HG02571 (cell line): ENCODE data around the gene SPESP1.

Experiments used
- ATAC-seq: cut with Tn5 transposase; IDR thresholded peaks from one replicate; pipeline ENCODE4 v1.9.1; 2021; ENCODE audit warnings: mild to moderate bottlenecking, moderate library complexity; ENCODE audit not compliant: unreplicated experiment

The SPESP1 gene

DNA sequence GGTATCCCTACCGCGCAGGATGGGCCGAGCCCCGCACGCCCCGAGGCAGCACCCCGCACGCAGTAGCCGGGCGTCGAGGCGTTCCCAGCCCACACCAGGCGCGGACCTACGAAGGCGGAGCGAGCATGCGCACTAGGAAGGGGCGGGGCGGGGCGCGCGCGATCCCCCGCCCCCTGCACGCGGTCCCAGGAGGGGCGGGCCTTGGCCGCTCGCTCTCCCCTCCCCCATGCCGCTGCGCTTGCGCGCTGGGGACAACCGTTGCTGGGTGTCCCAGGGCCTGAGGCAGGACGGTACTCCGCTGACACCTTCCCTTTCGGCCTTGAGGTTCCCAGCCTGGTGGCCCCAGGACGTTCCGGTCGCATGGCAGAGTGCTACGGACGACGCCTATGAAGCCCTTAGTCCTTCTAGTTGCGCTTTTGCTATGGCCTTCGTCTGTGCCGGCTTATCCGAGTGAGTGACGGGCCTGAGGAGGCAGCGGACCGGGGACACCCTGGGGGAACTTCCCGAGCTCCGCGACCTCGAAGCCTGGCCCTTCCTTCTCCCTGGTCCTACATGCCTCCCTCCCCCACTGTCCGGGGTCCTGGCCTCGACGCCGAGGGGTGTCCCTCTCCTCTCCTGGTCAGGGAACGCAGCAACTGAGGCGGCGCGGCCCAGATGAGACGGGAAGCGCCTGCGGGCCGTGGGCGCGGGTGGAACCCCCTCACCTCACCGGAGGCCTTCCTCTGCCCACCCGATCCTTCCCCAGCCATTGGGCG, at the start of gene SPESP1:
Gene SPESP1, plus strand, starts transcription at position 258 of the 755 bp plus-strand sequence. Its CDS starts 129 bp downstream, at position 387.
- ATAC-seq, result no peak

DNA sequence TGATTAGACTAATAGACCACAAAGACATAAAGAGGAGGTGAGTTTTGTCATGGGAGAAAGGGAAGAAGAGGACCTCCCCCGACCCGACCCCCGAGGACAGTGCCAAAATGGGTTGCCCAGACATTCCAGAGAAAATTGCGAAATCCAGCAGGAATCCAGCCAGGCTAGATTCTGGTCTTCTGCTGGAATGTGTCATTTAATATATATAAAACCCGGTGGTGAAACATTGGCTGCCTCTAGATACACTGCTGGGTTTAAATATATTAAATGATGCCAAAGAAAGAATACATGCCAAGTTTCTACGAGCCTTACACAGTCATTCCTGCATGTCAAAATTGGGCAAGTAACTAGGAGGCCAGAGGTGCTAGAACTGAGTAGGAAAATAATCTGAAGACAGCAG, 45.3 kb upstream of the SPESP1 start:
- no peak for ATAC-seq

DNA sequence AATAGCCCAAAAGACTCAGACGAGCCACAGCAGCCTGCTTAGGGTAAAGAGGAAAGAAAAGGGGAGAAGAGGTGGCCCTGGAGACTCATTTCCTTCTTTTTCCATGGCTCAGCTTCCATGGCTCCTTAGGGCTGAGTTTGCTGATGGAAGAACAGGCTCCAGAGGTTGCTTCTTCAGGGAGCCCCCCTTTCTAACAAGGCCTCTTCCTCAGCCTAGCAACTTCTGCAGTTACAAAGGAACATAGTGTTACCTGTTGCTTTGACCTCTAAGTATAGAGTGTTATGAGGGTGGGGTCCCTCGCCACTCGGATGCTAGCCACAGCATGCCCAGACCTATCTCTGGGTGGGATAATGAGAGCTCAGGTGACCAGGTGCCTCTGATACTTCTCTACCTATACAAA, 43.2 kb upstream of the SPESP1 start:
- no peak for ATAC-seq

DNA sequence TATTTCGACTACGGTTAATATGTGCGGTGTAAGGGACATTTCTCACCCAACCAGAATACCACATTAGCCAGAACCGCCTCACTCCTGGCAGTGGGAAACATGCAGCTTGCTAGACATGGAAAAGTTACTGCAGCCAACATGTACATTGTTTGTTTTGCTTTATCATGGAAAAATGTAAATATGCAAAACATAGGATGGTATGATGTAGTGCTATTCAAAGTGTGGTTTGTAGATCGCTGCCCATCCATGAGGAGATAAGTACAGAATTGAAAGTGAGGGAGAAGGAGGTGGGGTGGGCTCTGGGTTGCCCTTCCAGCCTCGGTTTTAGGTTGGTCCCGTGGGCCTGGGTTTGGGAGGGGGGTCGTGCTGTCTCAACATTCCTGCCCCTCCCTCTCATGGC, 42.5 kb upstream of the SPESP1 start:
- ATAC-seq, result no peak

DNA sequence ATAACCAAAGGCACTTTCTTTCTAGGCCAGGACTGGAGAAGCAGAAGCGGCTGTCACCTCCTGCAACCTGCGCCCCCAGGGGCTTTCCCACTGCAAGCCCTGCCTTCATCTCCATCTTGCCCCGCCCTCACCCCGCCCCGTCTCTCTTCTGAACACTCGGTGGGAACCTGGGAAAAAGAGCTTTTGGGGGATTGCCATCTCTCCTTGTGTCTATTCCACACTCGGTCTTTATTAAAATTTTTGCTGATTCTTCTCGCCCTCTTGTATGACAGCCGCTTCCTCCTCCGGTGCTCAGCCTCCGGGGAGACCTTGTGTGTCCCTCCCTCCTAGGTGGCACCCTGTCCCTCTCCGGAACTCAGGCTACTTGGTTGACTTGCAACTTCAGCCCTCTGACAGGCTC, 41.9 kb upstream of the SPESP1 start:
- no peak for ATAC-seq

DNA sequence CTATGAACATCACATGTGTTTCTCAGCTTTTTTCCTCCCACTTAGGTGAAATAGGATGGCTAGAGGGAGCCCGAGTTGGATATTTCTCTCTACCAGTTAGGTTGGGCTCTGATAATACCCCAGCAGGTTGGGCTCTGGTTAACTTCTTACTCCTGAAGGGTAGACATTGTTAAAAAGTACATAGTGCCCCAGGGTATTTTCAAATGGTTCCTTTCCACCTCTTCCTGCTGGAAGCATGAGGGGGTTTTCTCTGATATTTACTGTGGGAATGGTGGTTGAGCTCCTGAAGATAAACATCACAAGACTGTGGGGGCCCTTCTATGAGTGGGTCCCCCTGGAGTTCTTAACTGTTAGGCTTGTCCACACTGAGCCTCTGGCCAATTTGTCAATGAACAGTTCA, 36.1 kb upstream of the SPESP1 start:
- no peak for ATAC-seq

DNA sequence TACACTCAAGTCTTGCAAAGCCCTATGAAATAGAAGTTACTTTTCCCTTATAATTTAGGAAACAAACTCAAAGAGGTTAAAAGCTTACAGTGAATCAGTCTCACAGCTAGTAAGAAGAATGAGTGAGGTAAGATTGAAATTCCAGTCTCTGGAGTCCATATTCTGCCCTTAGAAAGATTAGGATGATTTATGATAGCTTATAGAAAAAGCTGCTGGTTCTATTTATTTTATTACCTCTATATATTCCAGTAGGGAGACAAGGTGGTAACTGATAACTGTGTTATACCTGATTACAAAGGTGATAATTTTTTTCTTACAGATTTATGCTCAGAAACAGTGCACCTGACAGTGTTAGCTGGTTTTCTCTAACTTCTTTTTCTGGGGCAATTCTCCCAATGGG, 34.1 kb upstream of the SPESP1 start:
- ATAC-seq, result no peak

DNA sequence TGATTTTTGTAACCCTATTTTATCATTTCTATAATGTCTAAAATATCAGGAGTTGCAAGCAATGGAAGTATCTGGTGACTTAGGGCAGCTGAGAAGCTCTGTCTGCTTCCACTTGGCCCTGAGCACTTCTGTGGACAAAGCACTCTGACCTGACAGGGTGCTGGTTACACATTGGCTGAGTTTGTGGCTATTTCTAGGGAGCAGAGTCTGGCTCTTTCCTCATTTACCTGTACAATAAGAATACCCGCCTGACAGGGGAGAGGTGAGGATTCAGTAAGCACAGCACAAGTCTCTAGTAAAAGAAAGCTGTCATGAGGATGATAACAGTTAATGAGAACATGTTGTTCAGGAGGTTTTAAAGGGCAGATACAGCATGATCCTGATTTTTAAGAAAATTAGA, 33.3 kb upstream of the SPESP1 start:
- no peak for ATAC-seq

DNA sequence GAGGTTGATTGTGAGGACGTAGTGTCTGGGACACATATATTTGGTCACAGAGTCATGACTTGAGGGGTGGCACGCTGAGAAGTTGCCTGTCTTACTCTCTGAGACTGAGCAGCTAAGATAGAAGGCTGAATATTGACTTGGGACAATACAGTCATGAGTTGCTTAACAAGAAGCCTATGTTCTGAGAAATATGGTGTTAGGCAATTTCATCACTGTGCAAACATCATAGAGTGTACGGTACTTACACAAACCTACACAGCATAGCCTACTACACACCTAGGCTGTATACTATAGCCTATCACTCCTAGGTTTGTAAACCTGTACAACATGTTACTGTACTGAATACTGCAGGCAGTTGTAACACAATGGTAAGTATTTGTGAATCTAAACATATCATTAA, 30.3 kb upstream of the SPESP1 start:
- no peak for ATAC-seq

DNA sequence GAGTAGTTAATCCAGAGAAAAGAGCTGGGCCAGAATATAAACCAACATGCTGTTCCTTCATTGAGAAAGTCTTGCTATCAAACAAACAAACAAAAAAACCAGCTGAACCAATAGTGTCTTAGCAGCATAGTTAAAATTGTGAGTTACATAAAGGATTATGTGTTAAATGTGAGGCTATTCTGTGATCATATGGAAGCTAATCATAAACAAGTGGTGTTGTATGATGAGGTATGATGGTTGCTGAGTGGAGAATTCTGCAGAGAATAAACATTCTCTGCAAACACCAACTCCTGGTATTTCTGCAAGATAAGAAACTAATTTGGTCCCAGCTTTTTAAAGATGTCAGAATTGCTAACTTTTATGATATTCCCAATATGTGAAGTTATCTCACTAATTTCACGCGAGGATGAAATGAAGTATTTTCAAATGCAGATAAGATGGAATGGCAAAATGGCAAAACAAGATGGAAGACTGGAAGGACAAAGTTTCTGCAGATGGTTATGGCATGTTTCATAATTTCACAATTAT, 22.9 kb upstream of the SPESP1 start:
- ATAC-seq, result no peak

DNA sequence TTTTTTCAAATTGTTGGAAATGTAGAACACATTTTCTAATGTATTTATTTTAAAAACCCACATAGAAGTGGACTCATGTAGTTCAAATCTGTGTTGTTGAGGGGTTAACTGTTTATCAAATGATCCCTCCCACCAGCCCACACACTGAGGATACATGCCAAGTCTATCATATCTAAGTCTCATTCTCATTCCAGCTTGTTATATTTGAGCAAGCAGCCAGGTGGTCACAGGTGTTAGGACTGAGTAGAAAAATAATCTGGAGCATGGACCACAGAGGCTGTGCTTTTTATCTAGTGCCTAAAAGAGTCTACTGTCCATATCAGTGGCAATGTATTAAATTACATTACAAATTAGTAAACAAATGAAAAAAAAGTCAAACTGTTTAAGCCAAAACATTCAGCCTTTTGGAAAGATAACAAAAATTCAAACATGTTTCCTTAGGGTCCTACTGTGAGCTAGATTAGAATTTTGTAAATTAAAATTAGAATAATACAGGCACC, 20.7 kb upstream of the SPESP1 start:
- no peak for ATAC-seq

DNA sequence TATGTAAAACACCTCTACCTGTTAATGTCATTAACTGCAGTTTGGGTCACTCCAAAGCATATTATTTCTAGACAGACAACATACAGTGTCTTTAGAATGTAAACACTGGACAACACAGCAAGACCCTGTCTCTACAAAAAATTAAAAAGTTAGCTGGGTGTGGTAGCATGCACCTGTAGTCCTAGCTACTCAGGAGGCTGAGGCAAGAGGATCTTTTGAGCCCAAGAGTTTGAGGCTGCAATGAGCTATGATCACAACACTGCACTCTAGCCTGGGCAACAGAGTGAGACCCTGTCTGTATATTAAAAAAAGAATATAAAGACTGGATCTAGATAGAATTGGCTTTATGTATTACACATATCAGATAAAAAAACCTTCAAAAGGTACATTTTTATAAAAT, 20.0 kb upstream of the SPESP1 start:
- ATAC-seq, result no peak

DNA sequence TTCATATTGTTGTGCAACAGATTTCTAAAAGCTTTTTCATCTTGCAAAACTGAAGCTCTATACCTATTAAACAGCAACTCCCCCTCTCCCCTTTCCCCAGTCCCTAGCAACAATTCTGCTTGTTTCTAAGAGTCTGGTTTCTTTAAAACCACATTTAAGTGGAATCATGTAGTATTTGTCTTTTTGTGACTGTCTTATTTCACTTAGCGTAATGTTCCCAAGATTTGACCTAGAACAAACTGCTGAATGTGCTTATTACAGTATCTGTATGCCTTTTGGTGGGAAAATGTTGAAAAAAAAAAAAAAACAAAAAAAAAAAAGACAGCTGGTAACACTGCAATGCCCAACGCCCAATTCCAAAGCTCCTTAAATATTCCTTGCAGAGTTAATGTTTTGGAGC, 19.5 kb upstream of the SPESP1 start:
- no peak for ATAC-seq

DNA sequence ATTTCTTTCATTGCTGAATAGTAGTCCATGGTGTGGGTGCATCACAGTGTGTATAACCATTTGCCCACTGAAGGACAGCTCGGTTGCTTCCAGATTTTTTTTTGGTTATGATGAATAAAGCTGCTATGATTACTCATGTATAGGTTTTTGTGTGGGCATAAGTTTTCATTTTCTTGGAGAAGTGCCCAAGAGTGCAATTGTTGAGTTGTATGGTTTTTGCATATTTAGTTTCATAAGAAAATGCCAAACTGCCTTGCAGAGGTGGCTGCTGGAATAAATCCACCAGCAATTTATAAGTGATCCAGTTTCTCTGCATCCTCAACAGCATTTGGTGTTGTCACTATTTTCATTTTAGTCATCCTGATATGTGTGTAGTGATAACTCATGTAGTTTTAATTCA, 8.4 kb upstream of the SPESP1 start:
- no peak for ATAC-seq

DNA sequence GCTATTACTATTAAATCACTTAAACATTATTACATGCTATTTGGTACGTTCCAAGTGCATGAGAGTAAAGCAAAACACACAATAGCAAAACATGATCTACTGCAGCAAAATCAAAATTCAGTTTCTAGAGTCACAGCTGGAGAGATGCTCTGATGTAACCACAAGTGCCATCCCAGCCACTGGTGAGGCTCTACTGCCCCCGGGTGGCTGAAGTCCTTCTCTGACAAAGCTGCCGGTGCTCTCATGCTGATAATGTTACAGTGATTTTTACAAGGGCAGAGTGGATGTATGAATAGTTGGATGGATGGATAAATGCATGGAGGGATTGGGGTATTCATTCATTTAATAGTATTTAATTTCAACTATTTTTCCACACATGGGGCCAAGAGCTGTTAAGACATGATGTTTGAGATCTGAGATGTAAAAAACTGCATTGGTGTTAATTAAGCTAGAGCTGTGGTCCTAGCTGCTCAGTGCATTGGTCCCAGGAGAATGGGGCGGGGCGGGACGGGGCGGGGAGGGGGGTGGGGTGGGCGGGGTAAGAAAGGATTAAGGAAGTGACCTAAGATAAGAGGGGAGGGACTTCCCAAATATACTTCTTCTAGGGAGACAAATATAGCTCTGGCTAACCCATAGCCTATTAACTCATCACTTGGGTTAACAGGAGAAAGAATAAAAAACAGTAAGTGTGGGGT, 5.3 kb upstream of the SPESP1 start:
- ATAC-seq, result no peak

DNA sequence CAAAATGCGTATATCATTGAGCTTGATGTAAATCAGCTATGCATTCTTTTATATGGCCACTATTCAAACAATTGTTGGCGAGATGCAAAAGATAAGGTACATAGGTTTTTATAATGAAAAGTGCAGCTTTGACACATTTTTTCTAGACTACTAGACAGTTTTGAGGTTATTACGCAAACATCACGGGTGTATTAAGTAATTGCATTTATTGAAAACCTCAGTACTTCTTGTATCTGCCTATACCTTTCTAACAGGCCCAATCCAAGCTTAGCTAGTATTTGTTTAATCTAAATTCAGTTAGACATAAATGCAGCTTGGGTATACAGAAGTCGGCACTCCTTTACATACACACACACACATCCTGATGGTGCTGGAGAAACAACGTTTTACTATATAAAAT, 2.7 kb downstream of the SPESP1 start:
- ATAC-seq, result no peak

DNA sequence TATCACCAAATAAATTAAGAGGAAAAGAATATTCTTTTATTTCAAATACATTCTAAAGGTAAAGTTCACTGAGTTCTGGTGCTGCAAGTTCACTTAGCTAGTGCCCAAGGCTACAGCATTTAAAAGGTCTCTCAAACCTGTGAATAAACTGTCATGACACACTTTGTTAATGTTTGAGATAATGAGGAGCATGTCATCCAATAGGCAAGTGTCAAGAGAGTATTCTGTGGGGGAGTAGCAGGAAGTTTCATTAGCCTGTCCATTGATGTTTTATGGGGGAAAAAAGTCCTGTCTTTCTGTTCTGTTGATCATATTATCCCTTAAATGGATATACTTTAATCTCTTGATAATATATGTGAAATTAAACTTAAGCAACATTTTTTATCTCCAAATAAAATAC, 4.0 kb downstream of the SPESP1 start:
- no peak for ATAC-seq

DNA sequence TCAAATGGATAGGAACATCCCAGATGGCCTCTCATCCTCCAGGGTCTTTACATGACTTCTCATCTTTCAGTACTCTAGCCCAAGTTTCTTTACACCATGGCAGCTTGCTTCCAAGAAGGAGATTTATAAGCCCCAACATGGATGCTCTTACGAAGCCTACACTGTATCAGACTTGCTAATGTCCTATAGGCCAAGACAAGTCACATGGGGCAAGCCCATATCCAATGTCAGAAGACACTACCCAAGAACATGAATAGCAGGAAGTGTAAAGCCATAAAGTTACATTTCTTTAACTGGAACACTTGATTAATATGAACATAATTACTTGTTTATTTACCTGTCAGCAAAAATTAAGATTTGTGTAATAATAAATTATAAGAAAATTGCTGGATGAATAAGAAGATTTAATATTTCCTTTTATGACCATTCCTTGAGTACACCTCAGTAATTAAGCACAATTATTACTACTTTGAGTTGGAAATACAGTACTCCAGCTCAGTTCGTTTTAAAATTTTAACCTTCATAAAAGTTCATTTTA, 5.1 kb downstream of the SPESP1 start:
- ATAC-seq, result no peak

DNA sequence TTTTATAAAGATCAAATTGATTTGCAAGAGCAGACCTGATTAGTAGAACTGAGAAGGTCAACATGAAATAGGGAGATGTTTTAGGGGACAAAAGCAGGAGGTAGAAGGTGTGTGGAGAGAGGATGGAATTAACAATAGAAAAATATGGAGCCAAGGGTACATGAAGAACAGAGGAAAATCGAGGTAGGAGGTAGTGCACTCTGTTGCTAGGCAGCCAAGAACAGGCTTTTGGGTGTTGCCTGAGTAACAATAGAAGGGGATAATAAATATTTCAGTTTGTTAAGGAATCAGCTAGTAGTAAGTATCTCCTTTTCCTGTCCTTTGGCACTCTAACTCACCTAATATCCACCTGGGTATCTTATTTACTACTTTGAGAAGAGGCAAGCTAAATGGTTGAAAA, 9.2 kb downstream of the SPESP1 start:
- no peak for ATAC-seq

DNA sequence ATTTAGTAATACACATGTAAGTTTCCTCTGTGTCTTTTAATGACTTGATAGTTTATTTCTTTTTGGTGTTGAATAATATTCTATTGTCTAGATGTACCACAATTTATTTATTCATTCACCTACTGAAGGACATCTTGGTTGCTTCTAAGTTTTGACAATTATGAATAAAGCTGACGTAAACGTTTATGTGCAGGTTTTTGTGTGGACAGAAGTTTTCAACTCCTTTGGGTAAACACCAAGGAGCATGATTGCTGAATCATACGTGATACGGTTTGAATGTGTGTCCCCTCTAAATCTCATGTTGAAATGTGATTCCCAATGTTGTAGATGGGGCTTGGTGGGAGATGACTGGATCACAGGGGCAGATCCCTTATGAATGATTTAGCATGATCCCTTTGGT, 21.5 kb downstream of the SPESP1 start:
- ATAC-seq, result no peak

DNA sequence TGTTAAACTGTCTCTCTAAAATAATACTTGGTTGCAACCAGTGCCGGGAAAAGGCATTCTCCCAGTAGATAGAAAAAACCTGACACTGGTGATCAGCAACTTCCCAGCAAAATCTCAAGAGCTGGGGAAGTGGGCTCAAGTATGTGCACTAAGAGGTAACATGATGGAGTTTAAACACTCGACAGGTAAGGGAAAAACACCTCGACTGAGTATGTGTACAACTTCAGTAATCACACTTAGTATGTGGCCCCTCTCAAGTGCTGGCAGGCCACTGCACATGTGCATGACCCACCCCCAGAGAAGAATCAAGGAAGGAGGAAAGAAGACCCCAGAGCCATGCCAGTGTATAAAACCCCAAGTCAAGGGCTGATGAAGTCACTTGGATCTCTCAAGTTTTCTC, 27.4 kb downstream of the SPESP1 start:
- no peak for ATAC-seq

DNA sequence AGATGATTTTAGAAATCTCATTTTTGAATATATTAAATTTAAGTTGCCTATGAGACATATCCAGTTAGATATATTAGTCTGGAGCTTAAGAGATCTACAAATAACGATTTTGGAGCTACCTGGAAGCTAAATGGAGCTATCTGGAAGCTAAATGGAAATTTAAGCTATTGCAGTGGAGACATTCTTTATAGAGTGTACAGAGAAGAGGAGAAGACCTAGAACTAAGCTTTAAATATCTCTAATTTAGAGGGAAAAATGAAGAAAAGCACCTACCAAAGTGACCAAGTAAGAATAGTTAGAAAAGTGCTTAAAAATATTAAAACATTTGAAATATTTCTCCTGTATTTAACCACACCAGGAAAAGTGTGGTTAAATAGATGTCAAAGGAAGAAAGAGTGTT, 28.3 kb downstream of the SPESP1 start:
- no peak for ATAC-seq
